ENCODE data around the gene SPATA7.

SPATA7 gene

DNA sequence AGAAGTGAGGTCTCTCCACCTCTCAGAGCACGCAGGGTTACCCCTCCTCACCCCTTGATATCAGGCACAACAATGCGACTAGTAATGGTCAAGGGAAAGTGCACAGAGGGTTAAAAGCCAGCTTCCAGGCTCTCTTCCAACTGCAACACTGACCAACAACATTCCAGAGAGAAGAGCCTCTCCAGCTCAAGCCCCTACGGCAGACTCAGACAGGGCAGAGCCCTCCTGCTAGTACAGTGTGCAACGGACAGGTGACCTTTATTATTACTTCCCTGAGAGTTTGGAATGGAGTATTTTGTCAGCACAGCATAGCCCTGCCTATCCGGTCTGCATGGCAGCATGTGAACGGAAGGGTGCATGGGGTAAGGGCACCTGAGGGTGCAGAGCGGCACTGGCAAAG, 96.3 kb downstream of the SPATA7 start:
- no peak for TF ChIP-seq GATA1 (IDR thresholded peaks at IDR 0.05; ENCODE audit: low read depth, low read length)
- TF ChIP-seq POLR2A (IDR thresholded peaks at IDR 0.05; ENCODE audit: low read length): no peak
- no peak for DNase-seq

DNA sequence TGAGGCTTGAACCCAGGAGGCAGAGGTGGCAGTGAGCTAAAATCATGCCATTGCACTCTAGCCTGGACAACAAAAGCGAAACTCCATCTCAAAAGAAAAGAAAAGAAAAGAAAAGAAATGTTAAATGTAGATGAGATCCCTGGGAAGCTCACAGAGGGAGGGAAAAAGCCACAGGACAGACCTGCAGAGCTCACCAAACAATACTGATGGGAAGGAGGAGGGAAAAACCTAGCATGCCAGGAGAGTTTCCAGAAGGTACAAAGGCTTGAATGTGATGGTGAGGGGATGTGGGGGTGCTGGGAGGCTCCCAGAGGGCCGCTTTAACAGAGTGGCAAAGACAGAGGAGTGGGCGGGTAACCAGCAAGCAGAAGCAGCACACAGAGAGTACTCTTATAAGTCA, 97.1 kb downstream of the SPATA7 start:
- no peak for DNase-seq
- TF ChIP-seq POLR2A (IDR thresholded peaks at IDR 0.05; ENCODE audit: low read length) (no peak), GATA1 (IDR thresholded peaks at IDR 0.05; ENCODE audit: low read depth, low read length) (no peak)

All from erythroblast (primary cell).